Ishikawa (cell line): ENCODE results near the gene NHS.

Experiments
- CEBPB ChIP-seq: IDR thresholded peaks from 2 replicates; pipeline ENCODE4 v1.6.1; 2012
- FOXM1 ChIP-seq: IDR thresholded peaks from 2 replicates; pipeline ENCODE4 v1.6.1; 2012; ENCODE audit warnings: low read depth, borderline replicate concordance
- MAX ChIP-seq: IDR thresholded peaks from 2 replicates; pipeline ENCODE4 v1.6.1; 2012
- NFIC ChIP-seq: IDR thresholded peaks from 2 replicates; pipeline ENCODE4 v1.6.1; 2012
- RAD21 ChIP-seq: IDR thresholded peaks from 2 replicates; pipeline ENCODE4 v1.6.1; 2012; ENCODE audit warnings: low read depth
- REST ChIP-seq: IDR thresholded peaks from 2 replicates; pipeline ENCODE4 v1.6.1; 2012; ENCODE audit warnings: low read depth, mild to moderate bottlenecking
- TAF1 ChIP-seq: IDR thresholded peaks from 2 replicates; pipeline ENCODE4 v1.6.1; 2012; ENCODE audit warnings: low read depth, mild to moderate bottlenecking
- TEAD4 ChIP-seq: IDR thresholded peaks from 2 replicates; pipeline ENCODE4 v1.6.1; 2012
- YY1 ChIP-seq: IDR thresholded peaks from 2 replicates; pipeline ENCODE4 v1.6.1; 2012; ENCODE audit warnings: low read depth

DNA sequence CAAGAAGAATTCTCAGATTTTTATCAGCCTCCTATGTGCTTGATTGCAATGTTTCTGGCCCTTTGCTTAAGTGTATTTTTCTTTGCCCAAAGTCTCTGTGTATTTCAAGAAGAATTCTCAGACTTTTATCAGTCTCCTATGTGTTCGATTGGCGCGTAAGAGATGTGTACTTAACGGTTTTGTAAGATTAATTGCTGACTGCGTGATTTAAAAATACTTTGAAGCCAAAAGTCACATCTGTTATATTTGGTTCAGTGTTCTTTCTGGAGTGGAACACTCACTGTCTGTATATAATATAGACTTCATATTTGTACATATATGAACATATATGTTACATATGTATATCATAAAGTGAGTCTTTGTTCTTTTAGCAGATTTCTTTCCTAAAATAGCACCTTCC, 373.7 kb downstream of the NHS start:
- no peak for TF ChIP-seq RAD21
- no peak for TF ChIP-seq YY1
- TF ChIP-seq REST: no peak
- no peak for TF ChIP-seq CEBPB
- TF ChIP-seq MAX: no peak
- no peak for TF ChIP-seq TAF1
- TF ChIP-seq NFIC: no peak
- no peak for TF ChIP-seq FOXM1
- no peak for TF ChIP-seq TEAD4
